Astrocyte (in vitro differentiated cells and primary cell): ENCODE data around the gene ALK. TPM values are rescaled to one million over a fixed set of nuclear protein-coding genes. Genes with fewer than 3 reads are reported as not detected.

Experiments used
- DNase-seq: peaks from one replicate; pipeline ENCODE4 v3.0.0-alpha.2; 2010; ENCODE audit warnings: low read depth
- FAIRE-seq: peaks from 2 replicates; lab custom pipeline; 2011; peaks lifted over from hg19 to GRCh38; lab: Jason Lieb, UNC
- H2AFZ ChIP-seq: 2 replicates; pipeline ENCODE4 v1.6.0; 2012; ENCODE audit warnings: low read depth, low read length, inconsistent platforms
- H3K27ac ChIP-seq: 2 replicates; pipeline ENCODE4 v1.5.1; 2011; ENCODE audit warnings: low read depth, low read length, inconsistent platforms
- H3K27me3 ChIP-seq: 2 replicates; pipeline ENCODE4 v1.6.0; 2011; ENCODE audit warnings: low read length, inconsistent platforms; ENCODE audit not compliant: insufficient read depth
- H3K36me3 ChIP-seq: 2 replicates; pipeline ENCODE4 v1.5.1; 2011; ENCODE audit warnings: low read length, inconsistent platforms; ENCODE audit not compliant: insufficient read depth
- H3K4me1 ChIP-seq: 2 replicates; pipeline ENCODE4 v1.5.1; 2011; ENCODE audit warnings: low read length, inconsistent platforms; ENCODE audit not compliant: insufficient read depth
- H3K4me2 ChIP-seq: 2 replicates; pipeline ENCODE4 v1.6.0; 2012; ENCODE audit warnings: low read length, inconsistent platforms
- H3K4me3 ChIP-seq: 2 replicates; pipeline ENCODE4 v1.5.1; 2011; ENCODE audit warnings: low read depth, mild to moderate bottlenecking, low read length, inconsistent platforms; ENCODE audit not compliant: insufficient read depth
- H3K79me2 ChIP-seq: 2 replicates; pipeline ENCODE4 v1.6.0; 2012; ENCODE audit warnings: mild to moderate bottlenecking, low read length, inconsistent platforms; ENCODE audit not compliant: insufficient read depth
- H3K9ac ChIP-seq: 2 replicates; pipeline ENCODE4 v1.6.0; 2012; ENCODE audit warnings: mild to moderate bottlenecking, low read length, inconsistent platforms
- H3K9me3 ChIP-seq: 2 replicates; pipeline ENCODE4 v1.5.1; 2012; ENCODE audit warnings: low read depth, mild to moderate bottlenecking, low read length, inconsistent platforms; ENCODE audit not compliant: insufficient read depth
- H4K20me1 ChIP-seq: 2 replicates; pipeline ENCODE4 v1.6.0; 2012; ENCODE audit warnings: low read length, inconsistent platforms; ENCODE audit not compliant: insufficient read depth
- H3K27ac Mint-ChIP-seq: one replicate; pipeline ENCODE4 v1.8.0; 2021; ENCODE audit warnings: mild to moderate bottlenecking, mixed read lengths; ENCODE audit not compliant: unreplicated experiment
- H3K27me3 Mint-ChIP-seq: one replicate; pipeline ENCODE4 v1.8.0; 2021; ENCODE audit warnings: low read depth, mixed read lengths; ENCODE audit not compliant: unreplicated experiment
- H3K36me3 Mint-ChIP-seq: one replicate; pipeline ENCODE4 v1.8.0; 2021; ENCODE audit warnings: low read depth, mixed read lengths; ENCODE audit not compliant: unreplicated experiment
- H3K4me1 Mint-ChIP-seq: one replicate; pipeline ENCODE4 v1.8.0; 2021; ENCODE audit warnings: low read depth, mixed read lengths; ENCODE audit not compliant: unreplicated experiment
- H3K4me3 Mint-ChIP-seq: one replicate; pipeline ENCODE4 v1.8.0; 2021; ENCODE audit warnings: mild to moderate bottlenecking, moderate library complexity, mixed read lengths; ENCODE audit not compliant: unreplicated experiment
- H3K9me3 Mint-ChIP-seq: one replicate; pipeline ENCODE4 v1.8.0; 2021; ENCODE audit warnings: mild to moderate bottlenecking, mixed read lengths; ENCODE audit not compliant: unreplicated experiment
- EZH2 ChIP-seq: IDR thresholded peaks from 2 replicates; pipeline ENCODE4 v1.6.1; 2012; ENCODE audit warnings: mild to moderate bottlenecking, low read length, inconsistent platforms; ENCODE audit not compliant: insufficient read depth
- total RNA-seq: library from RNA; stranded (reverse); gene quantifications from 2 replicates; pipeline ENCODE4 v1.2.1, GENCODE V29; 2021
- TF ChIP-seq, protein P1 (sequence below): IDR thresholded peaks from 2 replicates; pipeline ENCODE4 v1.5.1; 2011; ENCODE audit warnings: low read depth, mild to moderate bottlenecking, inconsistent platforms, low read length, moderate library complexity; ENCODE audit not compliant: insufficient read depth

Gene ALK
- total RNA-seq, 1 donor from 2014 or later: 0.16 TPM

DNA sequence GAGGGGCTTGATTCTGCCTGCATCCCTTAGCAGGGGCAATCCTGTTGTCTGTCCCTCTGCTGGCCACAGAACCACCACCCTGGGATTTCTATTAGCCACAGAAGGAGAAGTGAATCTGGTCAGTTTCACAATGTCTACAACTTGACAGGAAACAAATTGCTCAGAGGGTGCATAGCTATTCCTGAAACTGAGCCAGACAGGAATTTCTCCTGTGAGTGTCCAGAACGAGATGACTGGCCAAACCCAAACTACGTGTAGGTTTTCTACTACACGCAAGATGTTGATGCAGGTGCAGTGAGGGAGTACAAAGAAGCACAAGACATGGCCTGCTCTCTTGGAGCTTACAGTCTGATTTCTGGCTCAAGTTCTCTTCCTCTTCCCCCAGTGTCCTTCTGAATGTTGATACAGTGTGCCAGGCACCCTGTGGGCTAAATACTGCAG, 604.3 kb downstream of the ALK start:
- FAIRE-seq: no peak
- Mint-ChIP-seq H3K27me3 (peaks cover 19% of the 10 kb centered on the region), H3K9me3 (peaks cover 3% of the 10 kb centered on the region)

DNA sequence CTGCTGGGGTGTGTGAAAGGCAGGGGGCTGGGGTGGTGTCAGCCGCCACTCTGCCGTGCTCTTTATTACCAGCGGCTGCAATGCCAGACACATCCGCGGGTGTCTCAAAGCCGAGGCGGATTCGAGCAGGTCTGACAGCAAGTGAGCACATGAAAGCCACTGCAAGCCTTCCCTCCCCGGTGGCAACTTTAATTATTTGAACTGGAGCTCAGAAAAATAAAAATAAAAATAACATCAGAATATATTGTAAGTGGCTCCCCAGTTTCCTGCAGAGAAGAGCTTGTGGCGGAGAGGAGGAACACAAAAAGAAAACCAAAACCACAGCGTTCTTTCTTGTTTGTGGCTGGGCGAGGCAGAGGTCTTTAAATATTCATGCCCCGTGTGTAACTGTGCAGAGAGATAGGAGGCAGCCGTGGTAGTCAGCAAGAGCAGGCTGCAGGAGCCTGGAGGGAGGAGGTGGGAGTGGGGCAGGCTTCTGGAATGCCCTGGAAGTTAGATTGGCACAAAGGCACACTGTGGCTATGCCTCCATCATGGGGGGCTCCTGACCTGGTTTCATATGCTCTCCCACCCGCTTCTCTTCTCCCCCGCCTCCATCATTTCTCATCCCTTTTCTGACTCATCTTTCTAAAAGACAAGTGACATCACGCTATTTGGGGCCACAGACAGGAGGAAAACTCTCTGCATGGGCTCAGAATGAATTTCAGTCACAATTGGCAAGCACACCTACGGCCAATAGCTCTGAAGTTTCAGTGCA, 606.4 kb downstream of the ALK start:
- TF ChIP-seq, protein P1, sequence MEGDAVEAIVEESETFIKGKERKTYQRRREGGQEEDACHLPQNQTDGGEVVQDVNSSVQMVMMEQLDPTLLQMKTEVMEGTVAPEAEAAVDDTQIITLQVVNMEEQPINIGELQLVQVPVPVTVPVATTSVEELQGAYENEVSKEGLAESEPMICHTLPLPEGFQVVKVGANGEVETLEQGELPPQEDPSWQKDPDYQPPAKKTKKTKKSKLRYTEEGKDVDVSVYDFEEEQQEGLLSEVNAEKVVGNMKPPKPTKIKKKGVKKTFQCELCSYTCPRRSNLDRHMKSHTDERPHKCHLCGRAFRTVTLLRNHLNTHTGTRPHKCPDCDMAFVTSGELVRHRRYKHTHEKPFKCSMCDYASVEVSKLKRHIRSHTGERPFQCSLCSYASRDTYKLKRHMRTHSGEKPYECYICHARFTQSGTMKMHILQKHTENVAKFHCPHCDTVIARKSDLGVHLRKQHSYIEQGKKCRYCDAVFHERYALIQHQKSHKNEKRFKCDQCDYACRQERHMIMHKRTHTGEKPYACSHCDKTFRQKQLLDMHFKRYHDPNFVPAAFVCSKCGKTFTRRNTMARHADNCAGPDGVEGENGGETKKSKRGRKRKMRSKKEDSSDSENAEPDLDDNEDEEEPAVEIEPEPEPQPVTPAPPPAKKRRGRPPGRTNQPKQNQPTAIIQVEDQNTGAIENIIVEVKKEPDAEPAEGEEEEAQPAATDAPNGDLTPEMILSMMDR: peak; percentile 28
- no peak for TF ChIP-seq EZH2
- Histone ChIP-seq H4K20me1 (no peaks in the 10 kb centered on the region), H3K79me2 (no peaks in the 10 kb centered on the region), H3K27ac (no peak overlapping the region), H3K4me1 (peaks cover 12% of the 10 kb centered on the region), H3K4me3 (peak overlapping the region; percentile 49), H3K9ac (peak overlapping the region; percentile 15), H3K27me3 (peaks cover 2% of the 10 kb centered on the region), H3K36me3 (no peaks in the 10 kb centered on the region), H3K9me3 (no peaks in the 10 kb centered on the region), H3K4me2 (peak overlapping the region; percentile 86), H2AFZ (peak overlapping the region; percentile 18)
- Mint-ChIP-seq H3K27me3 (peaks cover 33% of the 10 kb centered on the region), H3K36me3 (no peaks in the 10 kb centered on the region), H3K4me1 (peaks cover 18% of the 10 kb centered on the region), H3K27ac (no peak overlapping the region), H3K4me3 (no peak overlapping the region), H3K9me3 (peaks cover 1% of the 10 kb centered on the region)
- FAIRE-seq: no peak
- peak; percentile 67 for DNase-seq

More for the DNA sequence above, 604.3 kb downstream of the ALK start:
- no peak overlapping the region for H3K4me2 ChIP-seq
- H3K27me3 ChIP-seq: peaks cover under 1% of the 10 kb centered on the region
- peaks cover 18% of the 10 kb centered on the region for H3K4me1 Mint-ChIP-seq
- H3K9me3 ChIP-seq: no peaks in the 10 kb centered on the region
- peaks cover 17% of the 10 kb centered on the region for H3K4me1 ChIP-seq
- no peak overlapping the region for H2AFZ ChIP-seq
- no peaks in the 10 kb centered on the region for H3K36me3 ChIP-seq
- TF ChIP-seq, protein P1: no peak
- no peak for TF ChIP-seq EZH2
- H4K20me1 ChIP-seq: no peaks in the 10 kb centered on the region
- peak overlapping the region; percentile 54 for H3K27ac Mint-ChIP-seq
- no peak overlapping the region for H3K4me3 ChIP-seq
- H3K79me2 ChIP-seq: no peaks in the 10 kb centered on the region
- no peak overlapping the region for H3K9ac ChIP-seq
- H3K36me3 Mint-ChIP-seq: no peaks in the 10 kb centered on the region
- H3K27ac ChIP-seq: no peak overlapping the region
- DNase-seq: peak; percentile 95
- H3K4me3 Mint-ChIP-seq: no peak overlapping the region

- FAIRE-seq (no peak), DNase-seq (no peak)
- Mint-ChIP-seq H3K36me3 (no peaks in the 10 kb centered on the region), H3K27me3 (peaks cover 34% of the 10 kb centered on the region), H3K27ac (peak overlapping the region; percentile 66), H3K4me3 (no peak overlapping the region), H3K9me3 (no peaks in the 10 kb centered on the region), H3K4me1 (peaks cover 26% of the 10 kb centered on the region)
- Histone ChIP-seq H3K79me2 (no peaks in the 10 kb centered on the region), H4K20me1 (no peaks in the 10 kb centered on the region), H3K27ac (no peak overlapping the region), H3K4me2 (no peak overlapping the region), H3K36me3 (no peaks in the 10 kb centered on the region), H3K4me1 (peaks cover 12% of the 10 kb centered on the region), H3K4me3 (no peak overlapping the region), H3K27me3 (peaks cover 2% of the 10 kb centered on the region), H2AFZ (no peak overlapping the region), H3K9me3 (no peaks in the 10 kb centered on the region), H3K9ac (no peak overlapping the region)
- TF ChIP-seq EZH2: no peak
- TF ChIP-seq, protein P1: no peak
Observed at GRCh38 chr2:29311458-29311857, 609.9 kb downstream of the ALK start.
